ENCODE data around the gene ZNF182.
"Not testable (repeated sequence)": the region's sequence is repeated elsewhere in the genome, so short reads cannot be mapped to it uniquely, and the experiment has no call there.

Gene ZNF182

GRCh38 chrX:47992669-47993068, 11.1 kb downstream of the ZNF182 start:
- DNase-seq, result no peak

DNA sequence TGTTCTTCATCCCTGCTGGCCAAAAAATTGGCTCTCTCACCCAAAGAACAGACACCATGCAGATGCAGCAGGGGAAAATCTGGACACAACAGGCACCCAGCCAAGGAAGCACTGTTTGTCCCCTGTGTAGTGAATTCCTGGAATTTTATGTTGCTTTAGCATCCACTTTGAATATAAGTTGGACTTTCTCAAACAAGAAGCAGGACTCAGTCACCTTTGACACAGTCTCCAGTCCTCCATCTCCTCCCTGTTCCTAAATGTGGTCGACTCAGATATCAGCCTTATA, 11.8 kb downstream of the ZNF182 start:
- DNase-seq, result no peak

GRCh38 chrX:47991263-47992094, 12.3 kb downstream of the ZNF182 start:
- no peak for DNase-seq

- no peak for DNase-seq
Measured at GRCh38 chrX:47976254-47977151, 27.3 kb downstream of the ZNF182 start.

GRCh38 chrX:47973235-47973634, 30.6 kb downstream of the ZNF182 start:
- no peak for DNase-seq

GRCh38 chrX:47965526-47965925, 38.3 kb downstream of the ZNF182 start:
- not testable (repeated sequence) for DNase-seq

DNA sequence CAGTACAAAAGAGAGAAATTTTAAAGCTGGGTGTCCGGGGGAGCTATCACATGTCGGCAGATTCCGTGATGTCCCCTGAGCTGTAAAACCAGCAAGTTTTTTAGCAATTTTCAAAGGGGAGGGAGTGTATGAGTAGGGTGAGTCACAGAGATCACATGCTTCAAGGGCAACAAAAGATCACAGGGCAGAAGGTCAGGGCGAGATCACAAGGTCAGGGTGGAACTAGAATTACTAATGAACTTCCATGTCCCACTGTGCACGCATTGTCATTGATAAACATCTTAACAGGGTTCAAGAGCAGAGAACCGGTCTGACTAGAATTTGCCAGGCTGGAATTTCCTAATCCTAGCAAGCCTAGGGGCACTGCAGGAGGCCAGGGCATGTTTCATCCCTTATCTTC, 42.0 kb downstream of the ZNF182 start:
- DNase-seq, result not testable (repeated sequence)

- DNase-seq, result no peak
Measured at GRCh38 chrX:47960406-47960805, 43.4 kb downstream of the ZNF182 start.

DNA sequence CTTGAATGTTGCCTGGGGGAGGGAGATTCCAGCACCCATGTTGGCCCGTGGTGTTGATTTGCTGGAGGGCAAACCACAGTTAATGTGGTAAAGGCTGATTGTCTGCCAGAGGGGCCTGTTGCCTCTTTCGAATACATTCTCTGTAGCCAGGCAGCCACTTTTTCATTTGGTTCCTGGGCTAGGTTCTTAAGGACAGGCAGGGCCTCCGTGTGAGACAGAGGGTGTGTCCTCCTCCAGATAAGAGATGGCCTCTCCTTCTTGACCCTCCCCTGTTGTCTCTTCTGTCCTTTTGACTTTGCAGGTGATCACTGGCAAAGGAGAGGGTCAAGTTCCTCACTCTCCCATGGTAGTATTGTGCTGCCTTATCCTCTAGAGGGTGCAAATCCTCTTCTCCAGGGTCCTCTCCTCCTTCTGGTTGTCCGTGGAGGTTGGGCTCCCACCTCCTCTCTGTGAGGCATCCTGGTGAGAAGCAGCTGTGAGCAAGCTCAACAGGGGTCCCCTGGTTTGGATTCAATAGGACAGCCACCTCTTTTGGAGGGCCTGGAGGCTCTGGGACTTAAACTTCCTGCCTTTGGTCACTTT, 44.9 kb downstream of the ZNF182 start:
- no peak for DNase-seq

- DNase-seq, result not testable (repeated sequence)
Measured at GRCh38 chrX:47958206-47958605, 45.6 kb downstream of the ZNF182 start.

- DNase-seq, result no peak
Measured at GRCh38 chrX:47956016-47956415, 47.8 kb downstream of the ZNF182 start.

- DNase-seq, result not testable (repeated sequence)
Measured at GRCh38 chrX:47955295-47955694, 48.5 kb downstream of the ZNF182 start.

DNA sequence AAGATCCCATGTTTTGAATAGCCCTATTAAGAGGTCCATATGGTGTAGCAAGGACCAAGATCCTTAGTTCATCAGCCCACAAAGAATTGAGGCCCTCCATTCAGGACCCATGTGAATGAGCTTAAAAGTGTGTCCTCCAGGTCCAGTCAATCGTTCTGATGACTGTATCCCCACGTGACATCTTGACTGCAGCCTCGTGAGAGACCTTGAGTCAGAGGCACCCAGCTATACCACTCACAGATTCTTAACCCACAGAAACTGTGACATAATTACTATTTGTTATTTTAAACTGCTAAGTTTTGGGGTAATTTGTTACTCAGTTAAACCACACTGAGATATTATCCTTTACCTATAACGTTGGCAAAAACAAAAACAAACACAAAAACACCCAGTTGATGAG, 62.4 kb downstream of the ZNF182 start:
- DNase-seq, result no peak

DNA sequence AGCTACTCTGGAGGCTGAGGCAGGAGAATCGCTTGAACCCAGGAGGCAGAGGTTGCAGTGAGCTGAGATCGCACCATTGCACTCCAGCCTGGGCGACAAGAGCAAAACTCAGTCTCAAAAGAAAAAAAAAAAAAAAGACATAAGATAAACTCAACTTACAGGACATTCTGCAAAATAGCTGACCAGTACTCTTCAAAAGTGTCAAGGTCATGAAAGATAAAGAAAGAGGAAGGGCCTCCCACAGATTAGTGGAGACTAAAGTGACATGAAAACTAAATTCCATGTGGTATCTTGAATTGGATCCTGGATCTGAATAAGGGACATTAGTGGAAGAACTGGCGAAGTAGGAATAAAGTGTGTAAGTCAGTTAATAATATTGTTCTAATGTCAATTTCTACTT, 63.3 kb downstream of the ZNF182 start:
- no peak for DNase-seq

- no peak for DNase-seq
Measured at GRCh38 chrX:47936940-47937317, 66.9 kb downstream of the ZNF182 start.

- no peak for DNase-seq
Measured at GRCh38 chrX:47936224-47936939, 67.4 kb downstream of the ZNF182 start.

DNA sequence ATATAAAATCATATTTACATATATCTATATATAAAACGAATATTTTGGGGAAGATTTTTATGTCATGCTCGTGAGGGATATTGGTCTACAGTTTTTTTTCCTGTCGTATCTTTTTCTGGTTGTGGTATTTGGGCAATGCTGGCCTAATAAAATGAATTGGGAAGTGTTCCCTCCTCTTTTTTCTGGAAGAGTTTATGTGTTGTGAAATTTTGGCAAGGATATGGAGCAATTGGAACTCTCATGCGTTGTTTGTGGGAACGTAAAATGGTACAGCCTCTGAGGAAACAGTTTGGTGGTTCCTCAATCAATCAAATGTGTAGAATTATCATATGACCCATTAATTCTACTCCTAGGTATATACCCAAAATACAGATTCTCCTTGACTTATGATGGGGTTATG, 69.8 kb downstream of the ZNF182 start:
- no peak for DNase-seq

DNA sequence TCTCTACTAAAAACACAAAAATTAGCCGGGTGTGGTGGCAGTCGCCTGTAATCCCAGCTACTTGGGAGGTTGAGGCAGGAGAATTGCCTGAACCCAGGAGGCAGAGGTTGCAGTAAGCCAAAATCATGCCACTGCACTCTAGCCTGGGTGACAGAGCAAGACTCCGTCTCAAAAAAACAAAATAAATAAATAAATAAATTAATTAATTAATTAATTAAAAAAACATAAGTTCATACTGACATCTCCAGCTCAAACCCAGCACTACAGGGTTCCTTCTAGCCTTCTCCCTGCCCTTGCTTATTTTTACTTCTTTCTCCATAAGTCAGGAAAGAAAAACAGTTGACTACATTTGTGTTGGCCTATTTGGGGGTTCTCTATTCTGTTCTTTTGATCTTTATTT, 71.8 kb downstream of the ZNF182 start:
- not testable (repeated sequence) for DNase-seq

DNA sequence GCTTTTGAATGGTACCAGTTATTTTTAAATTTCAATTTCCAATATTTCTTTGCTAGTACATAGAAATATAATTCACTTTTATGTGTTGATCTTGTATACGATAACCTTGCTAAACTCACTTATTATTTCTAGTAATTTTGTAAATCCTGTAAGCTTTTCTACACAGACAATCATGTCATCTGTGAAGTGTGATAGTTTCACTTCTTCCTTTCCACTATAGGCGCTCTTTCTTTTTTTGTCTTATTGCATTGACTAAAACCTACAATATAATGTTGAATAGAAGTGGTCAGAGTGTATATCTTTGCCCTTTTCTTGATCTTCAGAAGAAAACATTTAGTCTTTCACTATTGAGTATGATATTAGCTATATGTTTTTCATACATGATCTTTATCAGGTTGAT, 76.6 kb downstream of the ZNF182 start:
- no peak for DNase-seq

All from NCI-H510A treated with DMSO at 0.1 percent for 48 hours (cell line).